NCI-H2171 treated with DMSO at 0.1 percent for 48 hours (cell line): ENCODE measurements around the gene RHOBTB1.

ENCODE experiments used
- DNase-seq: peaks from one replicate; lab custom pipeline; 2025; lab: John Stamatoyannopoulos, UW

Gene RHOBTB1

DNA sequence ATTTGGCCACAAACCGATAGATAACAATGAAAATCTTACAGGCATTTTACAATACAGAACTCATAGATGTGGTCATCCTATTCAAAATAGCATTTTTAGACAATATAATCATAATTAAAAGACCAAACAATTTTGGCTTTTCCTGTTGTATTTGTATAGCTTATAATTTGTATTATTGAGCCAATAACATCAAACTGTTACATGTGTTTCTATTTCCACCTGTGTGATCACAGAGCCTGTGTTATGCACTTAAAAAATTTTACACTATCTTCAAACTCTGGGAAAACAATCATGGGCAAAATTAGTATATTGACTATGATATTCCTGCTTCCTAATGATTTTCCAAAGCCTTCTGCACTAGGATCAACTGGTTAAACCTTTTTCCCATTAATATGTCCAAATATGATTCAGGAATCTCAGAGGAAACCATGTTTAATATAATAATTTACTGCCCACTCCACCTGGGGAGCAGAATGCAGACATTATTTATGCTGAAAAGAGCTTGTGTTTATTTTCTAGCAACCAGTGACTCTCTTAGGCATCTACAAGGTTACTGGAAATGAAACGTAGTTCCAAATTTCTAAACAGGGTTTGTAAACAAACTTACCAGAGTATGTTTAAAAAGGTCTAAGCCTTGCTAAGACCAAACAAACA is 1.7 kb downstream of the RHOBTB1 start:
- no peak for DNase-seq

DNA sequence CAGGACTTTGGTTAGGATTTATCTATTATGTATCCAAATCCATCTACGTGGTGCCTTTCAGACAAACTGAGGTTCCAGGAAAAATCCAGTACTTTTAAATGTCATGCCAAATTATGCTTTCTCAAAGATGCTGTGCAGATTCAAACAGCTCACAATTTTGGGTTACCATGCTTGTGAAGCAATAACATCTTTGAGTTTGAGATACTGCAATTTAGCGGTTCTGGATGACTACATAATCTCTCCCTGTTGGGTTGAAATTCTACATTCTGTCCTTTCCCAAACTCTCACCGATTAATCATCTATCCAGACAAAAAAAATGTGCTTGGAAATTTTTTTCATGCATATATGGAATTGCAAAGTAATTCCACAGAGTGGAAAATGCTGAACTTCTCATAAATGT is 3.5 kb downstream of the RHOBTB1 start:
- no peak for DNase-seq

DNA sequence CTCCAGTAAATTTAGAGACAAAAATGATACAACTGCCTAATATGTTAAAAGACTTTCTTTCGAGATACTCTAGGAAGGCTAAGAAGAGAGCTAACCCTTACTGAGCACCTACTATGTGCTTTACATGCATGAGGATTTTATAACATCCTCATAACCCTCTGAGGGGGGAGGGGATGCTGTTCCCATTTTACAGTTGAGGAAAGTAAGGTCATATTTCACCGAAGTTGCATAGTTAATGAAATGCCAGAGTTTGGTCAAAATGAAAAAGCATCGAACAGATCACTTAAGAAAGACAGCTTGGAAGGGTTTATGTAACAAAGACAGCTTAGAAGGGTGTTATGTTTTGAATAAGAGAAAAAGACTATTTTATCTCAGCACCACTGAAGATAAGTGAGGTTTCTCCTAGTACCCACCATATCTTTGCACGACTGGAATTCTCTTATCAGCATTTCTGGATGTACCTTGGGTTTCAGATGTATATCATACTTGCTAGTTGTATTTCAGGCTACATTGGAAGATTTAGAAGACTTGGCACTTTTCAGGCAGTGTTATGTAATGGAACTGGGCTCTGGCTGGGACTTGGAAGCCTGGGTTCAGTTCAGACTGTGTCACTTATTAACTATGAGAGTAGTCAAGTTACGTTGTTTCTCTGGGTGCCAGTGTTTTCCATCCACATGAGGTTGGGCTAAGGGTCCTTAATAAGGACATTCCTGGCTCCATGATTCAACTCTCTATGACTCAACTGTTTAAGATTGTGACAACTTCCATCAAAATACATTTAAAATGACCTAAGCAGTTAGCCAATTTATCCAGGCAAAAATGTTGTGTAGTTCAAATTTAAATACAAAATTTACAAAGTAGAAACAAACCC is 6.0 kb downstream of the RHOBTB1 start:
- no peak for DNase-seq

DNA sequence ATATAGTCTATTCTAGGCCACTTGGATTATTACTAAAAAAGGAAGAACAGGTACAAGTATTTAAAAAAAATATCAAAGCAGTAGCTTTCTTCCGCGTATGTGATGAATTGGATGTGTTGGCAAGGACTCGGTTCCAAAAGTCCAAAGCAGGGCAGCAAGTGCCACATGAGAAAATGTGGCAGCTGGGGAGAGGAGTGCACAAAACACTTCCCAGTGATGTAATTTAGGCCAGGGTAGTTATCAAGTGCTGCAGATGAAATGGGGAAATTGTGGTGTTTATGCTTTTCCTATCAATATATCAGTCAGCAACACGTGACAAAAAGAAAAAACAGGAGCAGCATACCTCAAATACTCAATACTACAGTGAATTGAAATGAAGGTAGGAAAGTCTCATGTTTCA is 7.0 kb downstream of the RHOBTB1 start:
- DNase-seq: no peak

DNA sequence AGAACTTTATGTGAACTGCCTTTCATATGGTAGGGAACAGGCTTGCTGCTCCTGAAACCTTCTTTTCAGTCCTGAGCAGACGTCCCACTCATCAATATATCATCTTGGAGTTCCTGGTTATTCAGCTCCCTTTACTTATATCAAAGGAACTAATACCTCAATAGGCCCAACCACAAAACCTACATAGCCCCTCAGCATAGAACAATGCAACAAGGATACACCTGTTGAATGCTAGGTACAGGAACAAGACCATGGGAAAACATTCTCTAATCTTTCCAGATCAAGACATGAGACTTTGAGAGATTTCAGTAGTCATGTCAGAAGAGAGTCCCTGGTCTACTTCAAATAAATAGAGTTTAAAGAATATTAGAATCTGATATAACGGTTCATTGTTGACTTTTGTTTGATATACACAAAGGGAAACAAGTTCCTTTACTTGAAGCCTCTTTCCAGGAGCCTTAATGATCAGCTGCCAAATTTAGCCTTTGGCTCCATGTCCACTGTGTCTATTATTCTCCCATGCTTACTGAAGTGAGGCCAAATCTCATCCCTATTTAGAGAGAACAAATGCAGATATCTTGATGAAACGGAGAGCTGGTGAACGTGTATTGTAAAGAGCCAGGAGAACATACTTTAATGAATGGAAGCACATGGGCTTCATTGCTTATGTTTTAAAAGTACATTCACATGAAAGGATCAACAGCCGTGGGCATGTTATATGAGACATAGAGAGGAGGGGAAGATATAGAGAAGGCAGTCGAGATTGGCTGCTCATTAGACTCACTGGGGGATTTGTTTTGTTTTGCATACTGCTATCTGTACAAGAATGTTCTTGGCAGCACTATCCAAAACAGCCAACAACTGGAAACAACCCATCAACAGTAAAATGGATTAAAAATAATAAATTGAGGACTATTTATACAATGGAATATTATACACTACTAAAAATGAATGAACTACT is 9.5 kb downstream of the RHOBTB1 start:
- no peak for DNase-seq

DNA sequence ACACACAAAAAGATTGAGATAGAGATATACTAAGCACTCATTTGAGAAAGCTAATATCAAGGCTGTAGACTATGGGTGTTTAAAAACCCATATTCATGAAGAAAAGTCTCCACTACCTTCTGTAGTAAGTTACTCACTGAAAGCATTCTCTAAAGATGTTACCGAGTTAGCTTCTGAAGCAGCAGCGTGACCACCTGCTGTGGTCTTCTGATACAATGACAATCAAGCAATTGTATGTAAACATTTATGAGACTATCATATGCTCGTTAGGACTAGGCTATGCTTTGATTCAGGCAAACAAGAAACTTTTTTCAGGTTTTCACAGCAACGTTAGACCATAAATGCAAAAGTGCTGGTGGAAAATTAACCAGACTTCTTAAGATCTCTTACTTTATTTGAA is 11.2 kb downstream of the RHOBTB1 start:
- no peak for DNase-seq

DNA sequence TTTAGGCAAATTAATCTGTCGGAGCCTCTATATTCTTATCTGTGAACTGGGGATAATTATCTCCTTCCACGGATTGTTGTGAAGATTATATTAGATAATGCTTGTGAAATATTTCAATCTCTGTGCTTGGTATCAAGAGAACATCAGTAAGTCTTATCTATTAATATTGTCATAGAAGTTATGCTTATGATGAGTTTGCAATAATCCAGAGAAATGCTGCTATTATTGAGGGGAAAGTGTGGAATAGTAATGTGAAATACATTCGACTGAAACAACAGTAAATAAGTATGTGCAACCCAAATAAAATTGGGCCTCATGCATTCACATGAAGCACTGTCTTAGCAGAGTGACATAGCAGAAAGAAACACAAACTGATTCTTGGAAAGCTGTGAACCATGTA is 13.7 kb downstream of the RHOBTB1 start:
- DNase-seq: no peak

DNA sequence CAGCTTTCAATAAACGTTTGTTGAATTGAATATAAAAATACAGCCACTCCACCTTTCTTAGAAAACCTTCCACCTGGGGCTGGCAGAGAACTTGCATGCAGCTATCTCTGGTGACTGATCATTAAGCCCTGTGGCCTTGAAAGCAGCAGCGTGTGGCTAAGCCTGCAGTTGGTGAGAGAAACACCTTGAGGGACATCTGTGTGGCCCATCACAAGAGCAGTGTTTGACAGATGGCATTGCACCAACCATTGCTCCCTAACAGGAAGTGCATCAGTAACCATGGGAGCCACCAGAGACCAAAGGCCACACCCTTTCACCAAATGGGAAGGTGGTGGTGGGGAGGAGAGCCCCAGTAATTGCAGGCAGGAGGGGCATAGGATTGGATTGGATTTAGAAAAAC is 22.4 kb downstream of the RHOBTB1 start:
- DNase-seq: peak; percentile 87

DNA sequence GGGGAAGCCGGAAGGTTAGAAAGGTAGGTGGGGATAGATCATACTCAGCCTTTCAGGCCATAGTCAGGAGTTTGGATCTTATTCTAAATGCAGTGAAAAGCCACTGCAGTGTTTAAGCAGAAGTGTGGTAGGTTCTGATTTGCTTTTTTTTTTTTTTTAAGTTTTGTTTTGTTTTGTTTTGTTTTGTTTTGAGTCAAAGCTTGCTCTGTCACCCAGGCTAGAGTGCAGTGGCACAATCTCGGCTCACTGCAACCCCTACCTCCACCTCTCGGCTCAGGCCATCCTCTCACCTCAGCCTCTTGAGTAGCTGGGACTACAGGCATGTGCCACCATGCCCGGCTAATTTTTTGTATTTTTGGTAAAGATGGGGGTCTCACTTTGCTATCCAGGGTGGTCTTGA is 23.5 kb downstream of the RHOBTB1 start:
- DNase-seq: no peak

DNA sequence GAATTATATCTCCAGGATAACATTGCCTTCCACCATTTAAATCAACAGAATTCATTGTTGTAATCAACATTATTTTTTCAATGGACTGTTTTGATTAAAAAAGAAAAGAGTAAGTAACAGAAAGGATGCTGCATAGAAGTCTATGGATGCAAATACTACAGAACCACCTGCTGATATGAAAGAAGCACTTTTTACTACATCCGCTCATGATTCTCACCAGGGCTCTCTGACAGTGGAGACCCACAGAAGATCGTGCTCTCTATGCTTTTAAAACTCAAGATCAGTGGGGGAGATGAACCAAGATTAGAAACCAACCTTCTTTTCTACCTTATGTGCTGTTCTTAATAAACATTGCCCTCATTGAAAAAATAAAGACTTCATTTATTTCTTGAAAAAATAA is 24.4 kb downstream of the RHOBTB1 start:
- no peak for DNase-seq

DNA sequence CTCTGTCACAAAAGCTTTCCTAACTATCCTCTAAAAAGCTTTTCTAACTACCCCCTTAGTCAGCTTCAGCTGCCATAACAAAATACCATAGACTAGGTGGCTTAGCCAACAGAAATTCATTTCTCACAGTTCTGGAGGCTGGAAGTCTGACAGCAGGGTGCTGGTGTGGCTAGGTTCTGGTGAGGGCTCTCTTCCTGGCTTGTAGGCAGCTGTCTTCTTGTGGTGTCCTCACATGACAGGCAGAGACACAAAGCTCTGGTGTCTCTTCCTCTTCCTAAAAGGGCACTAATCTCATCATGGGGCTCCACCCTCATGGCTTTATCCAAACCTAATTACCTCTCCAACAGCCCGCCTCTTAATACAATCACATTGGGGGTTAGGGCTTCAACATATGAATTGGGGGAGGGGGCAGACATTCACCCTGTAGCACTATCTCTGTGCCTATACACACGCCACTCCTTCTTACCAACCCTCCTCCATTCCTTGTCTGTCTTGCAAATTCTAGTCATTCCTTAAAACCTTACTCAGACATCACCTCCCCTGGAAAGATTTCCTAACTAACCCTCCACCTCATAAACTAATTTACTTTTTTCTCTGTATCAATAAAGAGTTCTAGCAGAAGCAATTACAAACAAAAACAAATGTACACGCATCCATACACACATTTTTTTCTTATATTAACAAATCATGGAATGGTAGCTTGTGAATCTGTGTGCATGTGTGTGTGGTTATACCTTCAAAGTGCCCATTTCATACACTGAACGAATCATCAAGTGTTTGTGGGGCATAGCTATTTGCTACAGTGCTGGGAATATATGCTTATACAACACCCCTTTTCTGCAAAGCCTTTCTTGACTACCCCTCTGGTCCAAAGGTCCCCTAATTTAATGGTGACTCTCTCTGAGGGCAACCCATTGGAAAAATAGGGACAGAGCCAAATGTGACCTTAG is 26.4 kb downstream of the RHOBTB1 start:
- no peak for DNase-seq

DNA sequence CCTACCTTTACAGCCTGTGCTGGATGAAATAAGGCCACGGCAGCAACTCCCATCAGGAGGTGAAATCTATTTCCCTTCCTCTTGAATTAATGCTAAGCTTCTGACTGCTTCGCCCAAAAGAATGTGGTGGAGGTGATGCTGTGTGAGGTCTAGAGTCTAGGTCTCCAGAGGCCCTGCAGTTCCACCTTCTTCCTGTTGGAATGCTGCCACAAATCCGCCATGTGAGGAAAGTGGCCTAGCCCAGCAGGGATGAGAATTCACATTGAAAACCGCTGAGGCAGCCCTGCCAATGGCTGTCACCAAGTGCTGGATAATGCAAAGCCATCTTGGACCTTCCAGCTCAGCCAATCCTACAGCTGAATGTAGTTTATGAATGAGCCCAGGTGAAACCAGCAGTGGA is 28.0 kb downstream of the RHOBTB1 start:
- DNase-seq: peak; percentile 3

DNA sequence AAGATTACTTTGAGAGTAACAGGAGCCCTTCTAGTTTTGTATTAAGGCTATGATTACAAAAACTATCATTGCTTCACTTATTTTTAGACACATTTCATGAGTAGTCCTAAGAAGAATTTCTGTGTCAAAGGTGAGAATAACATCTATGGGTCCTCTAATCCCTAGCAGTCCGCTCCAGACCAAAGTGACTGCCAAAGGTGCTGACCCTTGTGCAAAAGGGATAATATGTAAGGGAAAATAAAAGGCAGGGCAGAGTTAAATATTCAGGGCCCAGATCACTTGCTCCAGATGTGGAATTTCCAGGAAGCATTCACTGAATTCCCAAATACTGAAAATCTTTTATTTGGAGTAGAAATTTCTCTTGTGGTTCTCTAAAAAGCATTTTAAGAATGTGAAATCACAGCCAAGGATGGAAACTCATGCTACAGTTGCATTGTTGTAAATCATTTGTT is 29.3 kb downstream of the RHOBTB1 start:
- DNase-seq: no peak

DNA sequence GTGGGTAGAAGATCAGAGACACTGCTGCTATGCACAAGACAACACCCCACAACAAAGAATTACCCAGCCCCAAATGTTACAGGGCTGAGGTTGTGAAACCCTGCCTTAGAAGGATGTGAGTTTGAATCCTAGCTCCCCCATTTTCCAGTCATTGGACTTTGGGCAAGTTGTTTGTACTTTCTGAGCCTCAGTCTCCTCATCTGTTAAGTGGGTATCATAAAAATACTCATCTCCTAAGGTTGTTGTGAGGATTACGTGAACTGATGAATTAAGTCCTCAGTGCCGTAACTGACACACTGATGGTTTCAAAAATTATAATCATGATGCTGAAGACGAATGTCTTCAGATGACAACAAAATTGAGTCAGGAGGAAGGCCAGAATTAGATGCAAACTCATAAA is 30.3 kb downstream of the RHOBTB1 start:
- no peak for DNase-seq

DNA sequence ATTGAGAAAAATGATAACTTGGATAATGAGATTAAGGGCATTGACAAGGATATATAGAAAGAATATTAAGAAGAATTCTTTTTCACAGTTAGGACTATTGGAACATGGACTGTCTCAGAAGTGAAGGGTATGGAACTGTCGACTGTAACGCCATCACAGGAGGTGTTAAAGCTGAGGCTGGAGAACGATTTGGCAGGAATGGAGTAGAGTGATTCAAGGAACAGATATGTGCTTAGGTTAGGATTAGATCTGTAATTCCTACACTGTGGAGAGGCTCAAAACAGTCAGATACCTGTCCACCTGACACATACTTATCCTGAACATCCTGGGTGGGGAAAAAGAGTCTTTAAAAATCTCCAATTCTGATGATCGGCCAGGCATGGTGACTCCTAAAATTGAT is 30.9 kb downstream of the RHOBTB1 start:
- DNase-seq: no peak

DNA sequence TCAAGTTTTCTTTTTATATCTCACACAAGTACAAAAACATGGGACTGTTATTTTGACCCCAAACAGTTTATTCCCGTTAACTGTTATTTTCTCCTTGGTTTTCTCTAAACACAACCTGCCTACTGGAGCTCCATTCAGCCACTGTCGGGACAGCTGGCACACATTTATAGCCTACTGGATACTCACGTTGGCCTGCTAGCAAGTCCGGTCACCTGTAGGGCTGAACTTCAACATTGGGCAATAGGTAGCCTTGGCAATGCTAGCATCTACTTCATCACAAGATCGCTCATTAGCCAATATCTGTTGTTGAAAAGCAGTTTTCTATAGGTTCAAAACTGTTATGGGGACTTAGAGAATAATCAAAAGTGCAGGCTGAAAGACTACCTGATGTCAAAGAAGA is 32.3 kb downstream of the RHOBTB1 start:
- no peak for DNase-seq

DNA sequence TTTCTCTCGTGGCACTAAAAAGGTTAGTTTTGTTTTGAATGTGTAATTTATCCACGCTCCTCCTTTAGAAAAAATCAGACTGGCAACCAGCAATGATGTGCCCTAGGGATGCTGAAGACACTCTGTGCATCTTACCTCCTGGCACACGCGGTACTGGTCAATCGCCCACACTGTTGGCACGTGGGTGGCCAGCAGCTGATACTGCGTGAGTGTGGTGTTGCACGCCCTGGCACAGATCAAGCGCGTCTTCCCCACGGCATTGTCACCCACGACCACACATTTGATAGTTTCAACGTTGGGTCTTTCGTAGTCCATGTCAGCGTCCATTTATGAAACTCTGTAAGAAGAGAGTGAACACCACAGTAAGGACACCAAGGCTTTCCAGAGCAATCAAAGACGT is 32.8 kb downstream of the RHOBTB1 start:
- no peak for DNase-seq

DNA sequence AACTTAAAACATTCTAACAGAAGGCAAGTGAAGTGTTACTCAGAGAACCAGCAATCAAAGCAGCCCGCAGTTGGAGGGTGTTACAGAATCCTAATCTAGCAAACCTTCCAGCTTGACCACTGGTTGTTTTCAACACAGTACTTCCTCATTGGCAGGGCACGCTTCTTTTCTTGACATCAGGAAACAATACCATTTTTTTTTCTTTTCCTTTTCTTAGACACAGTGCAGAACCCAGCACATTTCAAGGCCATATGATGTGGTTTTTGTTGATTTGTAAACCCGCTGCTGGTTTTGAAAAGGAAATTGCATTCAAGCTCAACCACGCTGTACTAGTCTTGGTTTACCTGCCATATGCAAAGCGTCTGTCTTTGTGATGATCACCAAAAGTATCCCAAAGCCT is 33.4 kb downstream of the RHOBTB1 start:
- DNase-seq: no peak

DNA sequence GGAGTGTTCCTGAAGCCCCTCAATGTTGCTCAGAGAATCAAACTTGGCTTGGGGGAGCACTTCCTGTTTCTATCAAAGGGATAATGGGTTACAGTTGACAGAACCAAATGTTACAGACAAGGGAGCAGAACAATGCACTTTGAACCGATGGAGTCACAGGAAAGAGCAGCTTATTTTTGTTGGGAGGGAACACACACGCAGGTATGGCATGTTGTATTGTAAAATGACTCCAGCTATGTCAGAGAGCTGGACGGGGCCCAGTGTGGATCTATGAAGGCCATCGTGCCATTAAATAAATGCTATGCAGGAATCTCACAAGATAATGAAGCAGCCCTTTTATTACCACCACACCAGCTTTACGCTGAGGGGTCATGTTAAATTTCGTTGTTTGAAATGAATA is 35.1 kb downstream of the RHOBTB1 start:
- no peak for DNase-seq

DNA sequence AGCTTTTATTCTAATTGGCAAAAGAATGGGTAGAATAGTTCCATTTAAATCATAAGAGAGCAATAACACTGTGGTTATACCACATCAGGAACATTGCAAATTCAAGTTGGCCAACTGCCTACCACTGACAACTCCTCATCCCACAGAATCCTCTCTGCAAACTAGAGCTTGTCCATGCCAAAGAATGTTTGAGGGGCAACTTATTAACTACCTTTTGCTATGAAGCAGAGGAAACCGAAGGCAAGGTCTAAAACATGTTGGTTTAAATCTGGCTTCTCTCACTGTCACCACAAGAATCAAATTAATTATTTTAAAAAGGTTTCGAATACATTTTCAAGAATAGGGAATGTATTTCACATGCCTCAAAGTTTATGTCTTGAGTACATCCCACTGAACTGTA is 36.0 kb downstream of the RHOBTB1 start:
- DNase-seq: no peak

DNA sequence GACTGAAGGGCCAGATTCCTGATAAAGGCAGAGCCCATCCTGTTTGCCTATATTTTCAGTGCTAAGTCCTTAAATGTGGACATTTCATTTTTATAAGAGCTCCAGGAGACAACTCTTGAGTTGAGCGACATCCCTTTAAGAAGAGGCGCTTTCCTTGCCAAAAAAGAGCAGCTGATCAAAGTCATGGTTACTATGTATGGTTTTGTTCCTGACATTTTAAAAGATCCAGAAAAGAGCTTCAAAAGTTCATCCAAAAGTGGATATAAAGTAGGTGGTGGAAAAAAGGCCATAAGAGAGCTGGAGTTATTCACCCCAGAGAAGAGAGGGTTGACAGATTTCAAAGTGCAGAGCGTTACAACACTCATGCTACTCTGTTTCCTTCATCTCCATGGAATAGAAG is 36.7 kb downstream of the RHOBTB1 start:
- DNase-seq: no peak
